Spleen (tissue), 11 donors: ENCODE measurements around the gene PDE6D. TPM values are rescaled to one million over a fixed set of nuclear protein-coding genes. Genes with fewer than 3 reads are reported as not detected.

Source experiments
- DNase-seq: peaks from one replicate; pipeline ENCODE4 v3.0.0-alpha.2; 2020
- H3K27ac ChIP-seq, 8 donors: fragments of 200-600 bp; sonication (generic) in 7 of 8; 1 replicate in 4 of 8; 2 replicates in 4 of 8; pipeline versions ENCODE4 v1.5.0 to v1.8.0; 2016 to 2021; ENCODE audit warnings: inconsistent platforms in 4 of 8, mild to moderate bottlenecking in 4 of 8, moderate library complexity in 1 of 8
- H3K27me3 ChIP-seq, 7 donors: fragments of 200-600 bp; sonication (generic) in 6 of 7; replicated peaks in 1 of 7; 1 replicate in 4 of 7; 2 replicates in 3 of 7; pipeline versions ENCODE4 v1.5.0 to v1.8.0; 2016 to 2021; ENCODE audit warnings: inconsistent platforms in 3 of 7, mild to moderate bottlenecking in 1 of 7
- H3K36me3 ChIP-seq, 6 donors: fragments of 200-600 bp; sonication (generic) in 5 of 6; 1 replicate in 4 of 6; 2 replicates in 2 of 6; pipeline versions ENCODE4 v1.5.0 to v1.8.0; 2016 to 2021; ENCODE audit warnings: inconsistent platforms in 2 of 6
- H3K4me1 ChIP-seq, 6 donors: fragments of 200-600 bp; sonication (generic) in 5 of 6; 1 replicate in 3 of 6; 2 replicates in 3 of 6; pipeline versions ENCODE4 v1.5.0 to v1.8.0; 2016 to 2021; ENCODE audit warnings: inconsistent platforms in 3 of 6
- H3K4me3 ChIP-seq, 8 donors: fragments of 200-600 bp; sonication (generic) in 7 of 8; 1 replicate in 4 of 8; 2 replicates in 4 of 8; pipeline versions ENCODE4 v1.5.0 to v1.8.0; 2016 to 2021; ENCODE audit warnings: inconsistent platforms in 4 of 8, mild to moderate bottlenecking in 4 of 8, moderate library complexity in 2 of 8
- H3K9me3 ChIP-seq, 8 donors: fragments of 200-600 bp; sonication (generic) in 7 of 8; 1 replicate in 4 of 8; 2 replicates in 4 of 8; pipeline versions ENCODE4 v1.5.0 to v1.8.0; 2016 to 2021; ENCODE audit warnings: inconsistent platforms in 4 of 8
- POLR2A ChIP-seq, 3 donors: fragments of 450-650 bp; IDR thresholded peaks; one replicate each; pipeline ENCODE4 v1.5.1; 2017; ENCODE audit warnings: antibody characterized with exemption in 3 of 3, mild to moderate bottlenecking in 1 of 3
- POLR2AphosphoS5 ChIP-seq, 3 donors: sonication (generic); formaldehyde crosslinking; IDR thresholded peaks; one replicate each; pipeline ENCODE4 v1.5.1; 2017; ENCODE audit warnings: antibody characterized with exemption in 3 of 3
- whole genome bisulfite sequencing, 5 donors: extraction: QIAGEN DNeasy Blood & Tissue Kit in 3 of 5; methylation state at CpG; one replicate each; pipeline versions ENCODE4 v1.1.5 to v1.1.7; 2013 to 2018; 5-methylcytosine and 5-hydroxymethylcytosine counted together
- intact Hi-C: fragments of 100-400 bp; cut with DNase I; formaldehyde crosslinking; loops from one replicate; pipeline ENCODE4 v1.15.0; 2023; ENCODE audit warnings: low total_unique reads
- polyA plus RNA-seq, 3 donors: library from polyadenylated mRNA; stranded (reverse); fragments of 200-250 nt; gene quantifications; one replicate each; pipeline ENCODE4 v1.2.1, GENCODE V29; 2013
- total RNA-seq, 7 donors: library from RNA; depleted of rRNA in 3 of 7; stranded (reverse); fragments of >200 nt in 3 of 7; fragmentation: NEBNext Ultra II Directional in 4 of 7; extraction: Animal tissue kit (Norgen Biotek cat#: 25700) in 4 of 7; gene quantifications; one replicate each; pipeline versions ENCODE4 v1.1.0 to v1.2.1, GENCODE V29; 2016 to 2021
- TF ChIP-seq, protein P1 (sequence below), 11 experiments: fragments of 200-600 bp in 7 of 11; fragments of 450-650 bp in 4 of 11; sonication (generic) in 4 of 11; IDR thresholded peaks in 8 of 11; conservative IDR thresholded peaks in 3 of 11; 1 replicate in 7 of 11; 2 replicates in 4 of 11; pipeline versions ENCODE4 v1.4.0 to v1.8.0; 2016 to 2021; ENCODE audit warnings: antibody characterized with exemption in 11 of 11, inconsistent platforms in 4 of 11, mild to moderate bottlenecking in 1 of 11
- donor health status: healthy with polysubstance abuse.
- donor health status: DM: no; HTN: no; CAD: no; lungs with moderate emphysema.
- donor health status: DM: no; HTN: no; CAD: no.
- donor health status: Bipolar disorder and iron deficiency.
- donor health status: healthy.
- donor health status: DM: no; HTN: no; CAD: no.
- donor health status: DM: yes; HTN: yes; CAD: no.

The PDE6D gene
- total and polyA plus RNA-seq, 10 donors = 20.5 to 45.0 (median 29.6) TPM

DNA sequence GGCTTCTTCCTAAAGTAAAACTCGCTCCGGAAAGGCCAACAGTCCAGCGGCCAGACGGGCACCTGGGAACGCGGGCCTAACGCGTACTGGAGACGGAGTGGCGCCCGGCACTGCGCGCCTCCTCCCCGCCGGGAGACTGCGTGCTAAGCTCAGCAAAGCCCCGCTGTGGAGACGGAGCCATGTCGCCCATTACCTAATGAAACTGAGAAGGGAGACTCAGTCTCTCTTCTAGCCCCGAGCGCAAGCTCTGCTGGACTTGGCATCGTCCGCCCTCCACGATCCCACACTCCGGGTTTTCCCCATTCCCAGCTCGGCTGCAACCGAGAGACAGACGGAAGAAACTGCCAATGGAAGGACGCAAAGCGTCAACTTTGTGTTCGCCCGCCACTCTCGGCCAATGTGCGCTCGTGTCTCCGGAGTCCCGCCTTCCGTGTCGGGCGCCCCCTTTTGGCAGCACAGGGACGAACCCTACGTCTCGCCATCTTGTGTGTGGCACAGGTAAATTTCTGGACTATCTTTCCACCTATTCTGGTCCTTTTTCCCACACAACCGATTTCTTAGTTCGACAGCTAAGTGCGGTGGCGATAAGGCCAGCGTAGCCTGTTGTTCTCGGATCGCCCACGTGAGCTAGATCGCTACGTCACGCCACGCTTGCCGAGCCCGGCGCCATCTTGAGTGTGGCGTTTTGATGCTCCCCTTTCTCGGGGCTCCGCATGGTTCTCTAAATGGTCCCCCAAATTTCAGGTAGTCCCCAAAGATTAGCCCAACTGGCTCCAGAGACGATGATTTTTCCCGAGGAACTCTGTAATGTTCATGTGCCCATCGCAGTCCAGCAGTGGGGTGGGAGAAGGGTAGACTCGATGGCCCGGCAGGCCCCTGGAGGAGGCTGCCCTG is 74.1 kb downstream of the PDE6D start:
- WGBS, 5 donors = 0 to 1% (median 1%) methylated on average over 45 to 66 of the region's 66 CpGs
- intact Hi-C loops = no loop called here

DNA sequence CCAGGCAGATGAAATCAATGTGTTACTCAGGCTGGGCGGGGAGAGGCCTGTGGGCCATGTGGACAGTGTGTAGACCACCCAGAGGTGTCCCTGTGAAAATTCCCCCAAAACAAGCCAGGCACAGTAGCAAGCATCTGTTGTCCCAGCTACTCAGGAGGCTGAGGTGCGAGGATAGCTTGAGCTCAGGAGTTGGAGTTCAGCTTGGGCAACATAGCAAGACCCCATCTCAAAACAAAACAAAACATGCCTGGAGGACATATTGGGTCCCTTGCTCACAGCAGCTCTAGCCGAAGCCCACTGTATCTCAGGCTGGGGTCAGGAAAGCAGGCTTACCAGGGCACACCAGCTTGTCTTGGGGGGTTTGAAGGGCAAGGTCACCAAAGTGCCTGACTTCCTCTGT is 77.1 kb downstream of the PDE6D start:
- intact Hi-C loops = no loop called here
- H3K4me1 ChIP-seq = peaks cover 4 to 38% (median 17%) of the 10 kb centered on the region in 6 donors
- TF ChIP-seq POLR2A (IDR thresholded peaks at IDR 0.05) (no peak), POLR2AphosphoS5 (IDR thresholded peaks at IDR 0.05) (no peak)
- TF ChIP-seq, protein P1, sequence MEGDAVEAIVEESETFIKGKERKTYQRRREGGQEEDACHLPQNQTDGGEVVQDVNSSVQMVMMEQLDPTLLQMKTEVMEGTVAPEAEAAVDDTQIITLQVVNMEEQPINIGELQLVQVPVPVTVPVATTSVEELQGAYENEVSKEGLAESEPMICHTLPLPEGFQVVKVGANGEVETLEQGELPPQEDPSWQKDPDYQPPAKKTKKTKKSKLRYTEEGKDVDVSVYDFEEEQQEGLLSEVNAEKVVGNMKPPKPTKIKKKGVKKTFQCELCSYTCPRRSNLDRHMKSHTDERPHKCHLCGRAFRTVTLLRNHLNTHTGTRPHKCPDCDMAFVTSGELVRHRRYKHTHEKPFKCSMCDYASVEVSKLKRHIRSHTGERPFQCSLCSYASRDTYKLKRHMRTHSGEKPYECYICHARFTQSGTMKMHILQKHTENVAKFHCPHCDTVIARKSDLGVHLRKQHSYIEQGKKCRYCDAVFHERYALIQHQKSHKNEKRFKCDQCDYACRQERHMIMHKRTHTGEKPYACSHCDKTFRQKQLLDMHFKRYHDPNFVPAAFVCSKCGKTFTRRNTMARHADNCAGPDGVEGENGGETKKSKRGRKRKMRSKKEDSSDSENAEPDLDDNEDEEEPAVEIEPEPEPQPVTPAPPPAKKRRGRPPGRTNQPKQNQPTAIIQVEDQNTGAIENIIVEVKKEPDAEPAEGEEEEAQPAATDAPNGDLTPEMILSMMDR (IDR thresholded peaks at IDR 0.05 in 8 of 11, conservative IDR thresholded peaks at IDR 0.05 in 3 of 11) = no peak
- H3K27me3 ChIP-seq = no peaks in the 10 kb centered on the region
- no peak overlapping the region for H3K27ac ChIP-seq
- no peak for DNase-seq
- no peak overlapping the region for H3K4me3 ChIP-seq
- peaks cover 0 to 7% (median 0%) of the 10 kb centered on the region in 6 donors for H3K36me3 ChIP-seq
- 90 to 96% (median 92%) methylated on average over 3 of the region's 3 CpGs for WGBS, 5 donors
- H3K9me3 ChIP-seq = no peaks in the 10 kb centered on the region

More for the DNA sequence above, 74.1 kb downstream of the PDE6D start:
- Histone ChIP-seq H3K27me3 (no peaks in the 10 kb centered on the region), H3K9me3 (no peaks in the 10 kb centered on the region), H3K36me3 (peaks cover 0 to 16% (median 6%) of the 10 kb centered on the region in 6 donors), H3K4me1 (peaks cover 16 to 55% (median 31%) of the 10 kb centered on the region in 6 donors), H3K27ac (peak overlapping the region; percentile 94 to 100 (median 100)), H3K4me3 (peak overlapping the region; percentile 42 to 95 (median 88))
- TF ChIP-seq POLR2AphosphoS5 (IDR thresholded peaks at IDR 0.05) (peak; percentile 99 to 100 (median 100)), POLR2A (IDR thresholded peaks at IDR 0.05) (peak in 2 of 3 donors; percentile 16 to 64)
- TF ChIP-seq, protein P1 (IDR thresholded peaks at IDR 0.05 in 8 of 11, conservative IDR thresholded peaks at IDR 0.05 in 3 of 11) = peak; percentile 79 to 95 (median 91)
- peak; percentile 97 for DNase-seq

DNA sequence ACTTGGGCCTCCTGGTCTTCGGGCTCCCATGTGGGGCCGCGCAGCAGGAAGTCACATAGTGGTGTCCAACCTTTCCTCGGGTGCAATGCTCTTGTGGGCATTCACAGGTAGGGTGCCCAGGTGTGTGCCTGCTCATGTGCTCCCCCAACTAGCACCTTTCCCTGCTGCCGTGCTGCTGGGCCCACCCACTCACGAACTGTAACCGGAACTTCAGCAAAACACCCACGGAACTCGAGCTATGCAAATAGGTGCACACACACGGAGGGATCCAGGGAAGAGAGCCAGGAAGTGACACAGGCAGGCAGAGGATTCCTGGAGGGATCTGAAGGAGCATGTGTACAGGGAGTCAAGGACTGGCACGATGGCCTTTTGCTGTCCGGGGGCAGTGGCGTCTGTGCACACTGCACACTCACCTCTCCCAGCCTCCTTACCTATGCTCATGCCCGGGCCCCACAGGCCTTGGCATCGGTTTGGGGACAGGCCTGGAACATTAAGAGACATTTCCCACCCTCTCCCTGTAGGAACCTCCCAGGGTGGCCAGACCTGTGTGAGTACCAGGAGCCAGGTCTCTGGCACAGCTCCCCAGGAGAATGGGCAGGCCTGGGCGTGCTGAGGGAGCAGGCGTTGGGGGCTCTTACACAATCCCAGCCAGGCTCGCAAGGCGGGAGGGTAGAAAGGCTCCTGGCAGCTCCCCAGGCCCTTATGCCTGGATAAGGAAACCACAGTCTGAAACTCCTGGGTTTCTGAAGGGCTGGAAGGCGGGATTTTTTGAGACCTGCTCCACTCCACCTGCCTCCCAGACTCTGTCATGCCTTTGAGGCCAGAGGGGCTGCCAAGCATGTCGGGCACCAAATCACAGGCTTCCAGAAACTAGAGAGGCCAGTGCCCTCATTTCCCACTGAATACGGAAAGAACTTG is 79.4 kb downstream of the PDE6D start:
- no peak for DNase-seq
- Histone ChIP-seq H3K4me1 (peaks cover 4 to 33% (median 17%) of the 10 kb centered on the region in 6 donors), H3K9me3 (no peaks in the 10 kb centered on the region), H3K36me3 (peaks cover 0 to 7% (median 0%) of the 10 kb centered on the region in 6 donors), H3K27ac (no peak overlapping the region), H3K27me3 (no peaks in the 10 kb centered on the region), H3K4me3 (no peak overlapping the region)
- WGBS, 5 donors = 66 to 83% (median 78%) methylated on average over 18 to 22 of the region's 22 CpGs
- intact Hi-C loops = no loop called here
- TF ChIP-seq, protein P1 (IDR thresholded peaks at IDR 0.05 in 8 of 11, conservative IDR thresholded peaks at IDR 0.05 in 3 of 11) = no peak
- TF ChIP-seq POLR2AphosphoS5 (IDR thresholded peaks at IDR 0.05) = no peak
- no peak for TF ChIP-seq POLR2A (IDR thresholded peaks at IDR 0.05)
